Transverse colon (tissue), 3 donors: ENCODE measurements around the gene PPP4R3A.

Experiments
- EP300 ChIP-seq: sonication (generic); formaldehyde crosslinking; IDR thresholded peaks from one replicate; pipeline ENCODE4 v1.6.1; 2017; ENCODE audit warnings: antibody characterized with exemption, low read depth
- TF ChIP-seq, protein P1 (sequence below), 5 experiments: fragments of 200-600 bp in 3 of 5; fragments of 450-650 bp in 2 of 5; sonication (generic) in 3 of 5; IDR thresholded peaks; 1 replicate in 2 of 5; 2 replicates in 3 of 5; pipeline ENCODE4 v1.5.1; 2016 to 2017; ENCODE audit warnings: antibody characterized with exemption in 5 of 5, inconsistent platforms in 3 of 5, mild to moderate bottlenecking in 2 of 5, moderate library complexity in 1 of 5

DNA sequence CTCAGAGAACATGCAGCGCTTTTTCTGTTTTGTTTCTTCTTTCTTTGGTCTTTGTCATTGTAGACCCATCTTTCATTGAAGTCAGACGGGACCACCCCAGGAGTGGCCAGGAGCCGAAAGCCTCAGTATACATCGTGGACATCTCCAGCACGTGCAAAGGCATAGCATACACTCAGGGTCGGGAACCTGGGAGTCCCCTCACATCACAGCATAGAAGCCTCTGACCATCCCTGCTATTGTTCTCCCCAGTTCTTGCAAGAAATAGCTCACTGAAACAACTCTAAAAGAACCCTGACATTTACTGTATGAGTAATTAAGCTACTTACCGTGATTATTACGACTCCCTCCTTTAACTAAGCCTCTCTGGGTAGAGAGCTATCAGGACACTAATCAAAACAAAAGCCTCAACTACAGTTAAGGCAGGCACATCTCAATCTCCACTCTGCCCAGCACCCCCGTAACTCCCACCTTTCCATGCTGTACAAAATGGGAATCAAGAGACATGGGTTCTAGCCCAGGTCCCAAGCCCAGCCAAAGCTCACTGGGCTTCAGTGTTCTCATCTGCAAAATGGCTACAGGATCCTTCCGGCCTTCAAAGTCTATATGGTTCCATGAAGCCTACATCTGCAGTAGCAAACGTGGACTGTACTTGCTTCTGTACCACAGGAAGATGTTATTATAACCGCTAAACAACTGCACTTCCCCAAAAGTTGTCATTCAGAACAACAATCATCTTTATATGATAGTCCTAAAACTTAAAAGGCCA, 99.2 kb downstream of the PPP4R3A start:
- TF ChIP-seq, protein P1, sequence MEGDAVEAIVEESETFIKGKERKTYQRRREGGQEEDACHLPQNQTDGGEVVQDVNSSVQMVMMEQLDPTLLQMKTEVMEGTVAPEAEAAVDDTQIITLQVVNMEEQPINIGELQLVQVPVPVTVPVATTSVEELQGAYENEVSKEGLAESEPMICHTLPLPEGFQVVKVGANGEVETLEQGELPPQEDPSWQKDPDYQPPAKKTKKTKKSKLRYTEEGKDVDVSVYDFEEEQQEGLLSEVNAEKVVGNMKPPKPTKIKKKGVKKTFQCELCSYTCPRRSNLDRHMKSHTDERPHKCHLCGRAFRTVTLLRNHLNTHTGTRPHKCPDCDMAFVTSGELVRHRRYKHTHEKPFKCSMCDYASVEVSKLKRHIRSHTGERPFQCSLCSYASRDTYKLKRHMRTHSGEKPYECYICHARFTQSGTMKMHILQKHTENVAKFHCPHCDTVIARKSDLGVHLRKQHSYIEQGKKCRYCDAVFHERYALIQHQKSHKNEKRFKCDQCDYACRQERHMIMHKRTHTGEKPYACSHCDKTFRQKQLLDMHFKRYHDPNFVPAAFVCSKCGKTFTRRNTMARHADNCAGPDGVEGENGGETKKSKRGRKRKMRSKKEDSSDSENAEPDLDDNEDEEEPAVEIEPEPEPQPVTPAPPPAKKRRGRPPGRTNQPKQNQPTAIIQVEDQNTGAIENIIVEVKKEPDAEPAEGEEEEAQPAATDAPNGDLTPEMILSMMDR (IDR thresholded peaks at IDR 0.05): no peak
- no peak for TF ChIP-seq EP300
